Stimulated activated CD4-positive, alpha-beta T cell treated with anti-CD3 and anti-CD28 coated beads, Interleukin-2, amount 100 ng/mL, for 24 hours (primary cell): ENCODE measurements around the gene RAVER2.
"Not testable (repeated sequence)": the region's sequence is repeated elsewhere in the genome, so short reads cannot be mapped to it uniquely, and the experiment has no call there.

Experiments
- DNase-seq, 2 donors: peaks; one replicate each; pipeline ENCODE4 v3.0.0-alpha.2; 2020

Gene RAVER2

GRCh38 chr1:64744492-64745180, at the start of gene RAVER2:
TSS of gene RAVER2 (plus strand) at chr1:64745075. CDS start at chr1:64745173, 98 bp downstream.
- DNase-seq: peak; percentile 59 to 63

GRCh38 chr1:64696879-64697278, 48.0 kb upstream of the RAVER2 start:
- DNase-seq: no peak

GRCh38 chr1:64699327-64699726, 45.5 kb upstream of the RAVER2 start:
- no peak for DNase-seq

- DNase-seq: no peak
Measured at GRCh38 chr1:64701071-64701470, 43.8 kb upstream of the RAVER2 start.

- no peak for DNase-seq
Measured at GRCh38 chr1:64701886-64702285, 43.0 kb upstream of the RAVER2 start.

GRCh38 chr1:64702670-64703069, 42.2 kb upstream of the RAVER2 start:
- DNase-seq: not testable (repeated sequence)

- no peak for DNase-seq
Measured at GRCh38 chr1:64703600-64703999, 41.3 kb upstream of the RAVER2 start.

- DNase-seq: no peak
Measured at GRCh38 chr1:64705591-64705990, 39.3 kb upstream of the RAVER2 start.

- DNase-seq: no peak
Measured at GRCh38 chr1:64711266-64711665, 33.6 kb upstream of the RAVER2 start.

GRCh38 chr1:64712049-64712448, 32.8 kb upstream of the RAVER2 start:
- DNase-seq: no peak

- no peak for DNase-seq
Measured at GRCh38 chr1:64715186-64715585, 29.7 kb upstream of the RAVER2 start.

GRCh38 chr1:64721135-64721534, 23.7 kb upstream of the RAVER2 start:
- DNase-seq: no peak

GRCh38 chr1:64721576-64722145, 23.2 kb upstream of the RAVER2 start:
- DNase-seq: no peak

- DNase-seq: no peak
Measured at GRCh38 chr1:64727861-64728260, 17.0 kb upstream of the RAVER2 start.

- no peak for DNase-seq
Measured at GRCh38 chr1:64733581-64734286, 11.1 kb upstream of the RAVER2 start.

- DNase-seq: no peak
Measured at GRCh38 chr1:64734287-64734652, 10.6 kb upstream of the RAVER2 start.

GRCh38 chr1:64740687-64741086, 4.2 kb upstream of the RAVER2 start:
- not testable (repeated sequence) for DNase-seq

GRCh38 chr1:64743954-64744491, 852 bp upstream of the RAVER2 start:
- DNase-seq: no peak

GRCh38 chr1:64745181-64745985, 508 bp downstream of the RAVER2 start:
- DNase-seq: peak; percentile 17 to 31

GRCh38 chr1:64745986-64746940, 1.4 kb downstream of the RAVER2 start:
- DNase-seq: no peak

GRCh38 chr1:64748222-64748621, 3.3 kb downstream of the RAVER2 start:
- no peak for DNase-seq

- DNase-seq: no peak
Measured at GRCh38 chr1:64748706-64749105, 3.8 kb downstream of the RAVER2 start.
